Omental fat pad (tissue), 4 donors: ENCODE data around the gene CFAP46. TPM values are rescaled to one million over a fixed set of nuclear protein-coding genes. Genes with fewer than 3 reads are reported as not detected.

Experiments used
- ATAC-seq: fragments of 150-250 bp; one replicate; pipeline ENCODE4 v1.9.1; 2016; ENCODE audit warnings: mild to moderate bottlenecking, moderate library complexity; ENCODE audit not compliant: low FRiP score
- DNase-seq: peaks from one replicate; pipeline ENCODE4 v3.0.0-alpha.2; 2019; ENCODE audit warnings: low spot score
- total RNA-seq, 4 donors: library from RNA; depleted of rRNA; stranded (reverse); fragments of >200 nt; gene quantifications; one replicate each; pipeline ENCODE4 v1.1.0, GENCODE V29; 2016
- TF ChIP-seq, protein P1 (sequence below), 3 donors: fragments of 450-650 bp; IDR thresholded peaks; one replicate each; pipeline ENCODE4 v1.5.1; 2016 to 2017; ENCODE audit warnings: antibody characterized with exemption in 3 of 3, mild to moderate bottlenecking in 3 of 3, moderate library complexity in 2 of 3

Gene CFAP46
- total RNA-seq, 4 donors from 2014 or later = 0.24 to 0.37 TPM; not detected in 2

DNA sequence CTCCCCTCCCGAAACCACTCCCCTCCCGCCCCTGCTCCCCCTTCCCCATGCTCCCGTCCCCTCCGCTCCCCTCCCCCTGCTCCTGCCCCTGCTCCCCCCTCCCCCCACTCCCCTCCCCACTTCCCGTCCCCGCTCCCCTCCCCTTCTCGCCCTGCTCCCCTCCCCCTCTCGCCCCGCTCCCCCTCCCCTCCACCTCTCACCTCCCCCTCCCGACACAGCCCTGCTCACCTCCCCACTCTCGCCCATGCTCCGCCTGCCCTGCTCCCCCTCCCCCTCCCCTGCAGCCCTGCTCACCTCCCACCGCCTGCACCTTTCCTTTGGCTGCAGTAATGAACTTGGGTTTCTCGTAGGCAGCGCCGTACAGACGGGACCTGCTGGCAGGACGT lies 106.5 kb downstream of the CFAP46 start:
- TF ChIP-seq, protein P1, sequence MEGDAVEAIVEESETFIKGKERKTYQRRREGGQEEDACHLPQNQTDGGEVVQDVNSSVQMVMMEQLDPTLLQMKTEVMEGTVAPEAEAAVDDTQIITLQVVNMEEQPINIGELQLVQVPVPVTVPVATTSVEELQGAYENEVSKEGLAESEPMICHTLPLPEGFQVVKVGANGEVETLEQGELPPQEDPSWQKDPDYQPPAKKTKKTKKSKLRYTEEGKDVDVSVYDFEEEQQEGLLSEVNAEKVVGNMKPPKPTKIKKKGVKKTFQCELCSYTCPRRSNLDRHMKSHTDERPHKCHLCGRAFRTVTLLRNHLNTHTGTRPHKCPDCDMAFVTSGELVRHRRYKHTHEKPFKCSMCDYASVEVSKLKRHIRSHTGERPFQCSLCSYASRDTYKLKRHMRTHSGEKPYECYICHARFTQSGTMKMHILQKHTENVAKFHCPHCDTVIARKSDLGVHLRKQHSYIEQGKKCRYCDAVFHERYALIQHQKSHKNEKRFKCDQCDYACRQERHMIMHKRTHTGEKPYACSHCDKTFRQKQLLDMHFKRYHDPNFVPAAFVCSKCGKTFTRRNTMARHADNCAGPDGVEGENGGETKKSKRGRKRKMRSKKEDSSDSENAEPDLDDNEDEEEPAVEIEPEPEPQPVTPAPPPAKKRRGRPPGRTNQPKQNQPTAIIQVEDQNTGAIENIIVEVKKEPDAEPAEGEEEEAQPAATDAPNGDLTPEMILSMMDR (IDR thresholded peaks at IDR 0.05) = no peak
- ATAC-seq (no peak), DNase-seq (no peak)

DNA sequence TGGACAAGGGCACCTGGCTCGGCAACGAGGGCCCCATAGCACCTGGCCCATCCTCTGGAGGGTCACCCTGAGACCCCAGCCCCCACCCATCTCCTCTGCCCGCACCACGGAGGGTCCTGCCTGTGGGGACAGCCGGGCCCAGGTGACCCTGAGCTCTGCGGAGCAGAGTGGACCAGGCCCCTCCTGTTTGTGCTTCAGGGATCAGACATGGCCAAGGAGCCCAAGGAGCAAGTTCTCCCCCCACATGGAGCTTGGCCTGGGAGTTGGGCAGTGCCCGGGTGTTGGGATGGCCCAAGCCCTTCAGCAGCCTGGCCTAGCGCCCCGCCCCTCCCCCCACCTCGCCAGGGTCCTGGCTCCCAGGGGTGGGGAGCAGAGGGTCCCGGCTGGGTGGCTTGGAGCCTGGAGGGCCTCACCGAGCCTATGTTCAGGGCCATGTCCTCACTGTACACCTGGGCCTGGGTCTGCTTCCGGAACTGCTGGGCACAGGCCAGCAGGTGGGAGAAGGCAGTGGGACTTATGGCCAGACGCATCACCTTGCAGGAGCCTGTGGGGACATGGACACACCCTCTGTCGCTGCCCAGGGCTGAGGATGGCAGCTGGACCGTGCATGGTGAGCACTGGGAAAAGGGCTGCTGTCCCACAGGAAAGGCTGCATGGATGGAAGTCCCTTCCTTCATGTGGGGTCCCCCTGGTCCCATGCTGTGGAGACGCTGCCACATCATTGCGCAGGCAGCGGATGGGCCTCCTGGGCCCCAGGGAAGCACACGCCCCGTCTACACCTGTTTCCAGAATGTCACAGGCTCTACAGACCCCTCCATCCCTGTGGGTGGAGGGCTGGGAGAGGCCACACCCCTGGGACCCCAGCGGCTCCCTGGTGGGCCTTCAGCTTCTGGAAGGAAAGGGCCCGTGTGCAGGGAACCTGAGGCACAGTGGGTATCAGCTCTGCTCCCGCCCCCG lies 107.2 kb downstream of the CFAP46 start:
- TF ChIP-seq, protein P1 (IDR thresholded peaks at IDR 0.05) = no peak
- no peak for DNase-seq
- no peak for ATAC-seq

- DNase-seq = no peak
- TF ChIP-seq, protein P1 (IDR thresholded peaks at IDR 0.05) = no peak
- no peak for ATAC-seq
Observed at GRCh38 chr10:132834311-132834761, 108.0 kb downstream of the CFAP46 start.

GRCh38 chr10:132833421-132834111 lies 108.8 kb downstream of the CFAP46 start:
- TF ChIP-seq, protein P1 (IDR thresholded peaks at IDR 0.05) = no peak
- no peak for ATAC-seq

GRCh38 chr10:132832186-132832969 lies 110.0 kb downstream of the CFAP46 start:
- TF ChIP-seq, protein P1 (IDR thresholded peaks at IDR 0.05) = no peak
- no peak for DNase-seq
- ATAC-seq = no peak

More at GRCh38 chr10:132833421-132834111, 108.8 kb downstream of the CFAP46 start:
- DNase-seq = no peak

DNA sequence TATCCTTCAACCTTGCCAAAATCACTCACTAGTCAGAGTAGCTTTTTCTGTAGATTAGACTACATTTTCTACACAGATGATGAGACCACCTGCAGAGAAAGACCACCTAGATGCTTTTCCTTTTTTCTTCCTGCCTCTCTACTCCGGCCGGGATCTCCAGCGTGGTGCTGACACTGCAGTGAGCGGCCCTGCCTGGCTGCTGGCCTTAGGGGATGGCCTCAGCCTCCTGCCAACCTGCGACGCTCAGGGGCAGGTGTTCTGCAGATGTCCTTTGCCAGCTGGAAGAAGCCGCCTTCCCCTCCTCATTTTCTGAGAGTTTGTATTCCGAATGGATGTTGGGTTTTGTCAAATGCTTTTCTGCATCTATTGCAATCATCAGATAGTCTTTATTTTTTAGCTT lies 113.0 kb downstream of the CFAP46 start:
- ATAC-seq (no peak), DNase-seq (no peak)
- TF ChIP-seq, protein P1 (IDR thresholded peaks at IDR 0.05) = no peak
